Stimulated activated CD4-positive, alpha-beta T cell treated with anti-CD3 and anti-CD28 coated beads, TNF-alpha, amount 100 ng/mL, for 4 hours (primary cell): ENCODE measurements around the gene FMNL1.

Experiments
- DNase-seq, 3 experiments: peaks; one replicate each; pipeline ENCODE4 v3.0.0-alpha.2; 2020; ENCODE audit warnings: low read depth in 3 of 3

The FMNL1 gene

GRCh38 chr17:45256114-45256966 is 34.7 kb downstream of the FMNL1 start:
- no peak for DNase-seq

- no peak for DNase-seq
Measured at GRCh38 chr17:45257115-45257514, 35.4 kb downstream of the FMNL1 start.

GRCh38 chr17:45258981-45259380 is 37.3 kb downstream of the FMNL1 start:
- no peak for DNase-seq

- DNase-seq, result no peak
Measured at GRCh38 chr17:45260204-45260783, 38.6 kb downstream of the FMNL1 start.

GRCh38 chr17:45261577-45262515 is 40.2 kb downstream of the FMNL1 start, which contains the start of gene SPATA32:
SPATA32 (minus strand) TSS chr17:45262094; CDS start chr17:45262016, 78 bp downstream.
- DNase-seq, result peak; percentile 43 to 48 (median 44)

- DNase-seq, result no peak
Measured at GRCh38 chr17:45262516-45263476, 41.1 kb downstream of the FMNL1 start.

- no peak for DNase-seq
Measured at GRCh38 chr17:45263477-45263860, 41.8 kb downstream of the FMNL1 start.

GRCh38 chr17:45264430-45264829 is 42.7 kb downstream of the FMNL1 start:
- DNase-seq, result no peak

- DNase-seq, result no peak
Measured at GRCh38 chr17:45264988-45265387, 43.3 kb downstream of the FMNL1 start.

GRCh38 chr17:45265821-45266220 is 44.1 kb downstream of the FMNL1 start:
- no peak for DNase-seq

- no peak for DNase-seq
Measured at GRCh38 chr17:45266372-45266926, 44.8 kb downstream of the FMNL1 start.

GRCh38 chr17:45267436-45268055 is 45.9 kb downstream of the FMNL1 start:
- no peak for DNase-seq

- DNase-seq, result no peak
Measured at GRCh38 chr17:45269912-45270311, 48.2 kb downstream of the FMNL1 start.

GRCh38 chr17:45270828-45271418 is 49.2 kb downstream of the FMNL1 start:
- peak; percentile 33 to 37 (median 37) for DNase-seq

GRCh38 chr17:45271603-45272002 is 49.9 kb downstream of the FMNL1 start:
- no peak for DNase-seq

GRCh38 chr17:45273551-45273957 is 51.9 kb downstream of the FMNL1 start:
- DNase-seq, result no peak

- no peak for DNase-seq
Measured at GRCh38 chr17:45274033-45274432, 52.3 kb downstream of the FMNL1 start.

GRCh38 chr17:45276031-45276430 is 54.3 kb downstream of the FMNL1 start:
- no peak for DNase-seq

- DNase-seq, result peak; percentile 78 to 87 (median 82)
Measured at GRCh38 chr17:45277216-45277849, 55.6 kb downstream of the FMNL1 start.
